ENCODE data around the gene WNT5A.

The WNT5A gene

GRCh38 chr3:55482496-55483195 lies 4.5 kb downstream of the WNT5A start:
- Histone ChIP-seq H3K36me3 (ENCODE audit: control insufficient read depth, insufficient read depth, low read length) (no peaks in the 10 kb centered on the region), H3K27ac (ENCODE audit: insufficient read depth, low read depth, low read length, poor library complexity, severe bottlenecking) (no peak overlapping the region), H3K9me3 (ENCODE audit: control insufficient read depth, low read length) (no peaks in the 10 kb centered on the region), H3K27me3 (ENCODE audit: control insufficient read depth, insufficient read depth, low read length, poor library complexity, severe bottlenecking) (peaks cover 79% of the 10 kb centered on the region), H3K4me1 (ENCODE audit: control insufficient read depth, insufficient read depth, low read length) (peaks cover 11% of the 10 kb centered on the region), H3K4me3 (ENCODE audit: insufficient read depth, low read depth, low read length) (peak overlapping the region; percentile 40)
- 20 to 26% methylated on average over 38 of the region's 38 CpGs for WGBS, 2 experiments

GRCh38 chr3:55481744-55482495 lies 5.2 kb downstream of the WNT5A start:
- no peaks in the 10 kb centered on the region for H3K36me3 ChIP-seq (ENCODE audit: control insufficient read depth, insufficient read depth, low read length)
- H3K27me3 ChIP-seq (ENCODE audit: control insufficient read depth, insufficient read depth, low read length, poor library complexity, severe bottlenecking): peaks cover 71% of the 10 kb centered on the region
- H3K4me3 ChIP-seq (ENCODE audit: insufficient read depth, low read depth, low read length): peak overlapping the region; percentile 40
- 2% methylated on average over 28 to 36 of the region's 37 CpGs for WGBS, 2 experiments
- no peak overlapping the region for H3K27ac ChIP-seq (ENCODE audit: insufficient read depth, low read depth, low read length, poor library complexity, severe bottlenecking)
- H3K4me1 ChIP-seq (ENCODE audit: control insufficient read depth, insufficient read depth, low read length): peaks cover 11% of the 10 kb centered on the region
- no peaks in the 10 kb centered on the region for H3K9me3 ChIP-seq (ENCODE audit: control insufficient read depth, low read length)

DNA sequence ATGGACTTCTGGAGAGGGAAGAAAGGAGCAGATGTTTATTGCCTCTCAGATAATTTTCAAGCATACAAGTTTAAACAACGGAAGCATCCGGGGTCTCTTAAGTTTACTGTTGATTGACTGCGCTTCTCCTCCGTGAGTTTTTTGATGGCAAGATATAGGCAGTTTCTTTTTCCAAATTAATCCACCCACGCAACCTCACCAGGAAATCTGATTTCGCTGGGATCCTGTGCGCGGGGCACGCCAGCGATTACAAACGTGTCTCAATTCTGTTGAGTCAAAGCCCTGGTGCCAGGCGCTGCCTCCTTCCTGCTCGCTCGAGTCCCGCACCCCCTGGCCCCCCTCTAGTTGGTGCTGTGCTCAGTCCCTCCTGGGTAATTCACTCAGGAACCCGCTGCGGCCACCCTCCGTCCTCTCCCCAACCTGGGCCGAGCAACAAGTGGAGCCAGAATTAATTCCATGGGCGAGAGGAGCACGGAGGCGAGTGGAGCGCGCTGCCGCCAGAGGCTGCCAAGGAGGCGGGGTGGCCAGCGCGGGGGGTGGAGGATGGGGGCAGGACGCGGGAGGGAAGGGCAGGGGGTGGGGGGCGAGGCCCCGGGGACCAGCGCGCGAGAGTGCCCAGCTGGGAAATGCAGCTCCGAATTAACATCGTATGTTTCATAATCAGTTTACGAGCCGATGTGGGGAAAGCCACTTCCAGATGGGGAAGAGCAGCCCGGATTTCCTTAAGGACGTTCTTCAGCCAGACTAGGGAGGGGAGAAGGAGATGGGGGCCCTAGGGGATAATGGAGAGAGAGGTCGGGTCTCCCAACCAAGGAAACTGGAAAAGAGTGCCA lies 6.0 kb downstream of the WNT5A start:
- no peaks in the 10 kb centered on the region for H3K36me3 ChIP-seq (ENCODE audit: control insufficient read depth, insufficient read depth, low read length)

GRCh38 chr3:55477306-55478303 lies 9.5 kb downstream of the WNT5A start:
- 89 to 93% methylated on average over 8 to 9 of the region's 9 CpGs for WGBS, 2 experiments
- H3K36me3 ChIP-seq (ENCODE audit: control insufficient read depth, insufficient read depth, low read length): no peaks in the 10 kb centered on the region

More for the DNA sequence above, 6.0 kb downstream of the WNT5A start:
- Histone ChIP-seq H3K27ac (ENCODE audit: insufficient read depth, low read depth, low read length, poor library complexity, severe bottlenecking) (no peak overlapping the region), H3K4me3 (ENCODE audit: insufficient read depth, low read depth, low read length) (peak overlapping the region; percentile 40), H3K27me3 (ENCODE audit: control insufficient read depth, insufficient read depth, low read length, poor library complexity, severe bottlenecking) (peaks cover 64% of the 10 kb centered on the region), H3K9me3 (ENCODE audit: control insufficient read depth, low read length) (no peaks in the 10 kb centered on the region), H3K4me1 (ENCODE audit: control insufficient read depth, insufficient read depth, low read length) (peaks cover 8% of the 10 kb centered on the region)
- WGBS, 2 experiments: 5 to 7% methylated on average over 42 of the region's 42 CpGs

GRCh38 chr3:55476515-55476914 lies 10.6 kb downstream of the WNT5A start:
- Histone ChIP-seq H3K27me3 (ENCODE audit: control insufficient read depth, insufficient read depth, low read length, poor library complexity, severe bottlenecking) (peaks cover 20% of the 10 kb centered on the region), H3K27ac (ENCODE audit: insufficient read depth, low read depth, low read length, poor library complexity, severe bottlenecking) (no peak overlapping the region)

More at GRCh38 chr3:55477306-55478303, 9.5 kb downstream of the WNT5A start:
- Histone ChIP-seq H3K27ac (ENCODE audit: insufficient read depth, low read depth, low read length, poor library complexity, severe bottlenecking) (no peak overlapping the region), H3K4me3 (ENCODE audit: insufficient read depth, low read depth, low read length) (no peak overlapping the region), H3K27me3 (ENCODE audit: control insufficient read depth, insufficient read depth, low read length, poor library complexity, severe bottlenecking) (peaks cover 30% of the 10 kb centered on the region), H3K9me3 (ENCODE audit: control insufficient read depth, low read length) (no peaks in the 10 kb centered on the region), H3K4me1 (ENCODE audit: control insufficient read depth, insufficient read depth, low read length) (peaks cover 5% of the 10 kb centered on the region)

GRCh38 chr3:55474213-55474632 lies 12.9 kb downstream of the WNT5A start:
- Histone ChIP-seq H3K36me3 (ENCODE audit: control insufficient read depth, insufficient read depth, low read length) (no peaks in the 10 kb centered on the region), H3K4me3 (ENCODE audit: insufficient read depth, low read depth, low read length) (no peak overlapping the region), H3K27me3 (ENCODE audit: control insufficient read depth, insufficient read depth, low read length, poor library complexity, severe bottlenecking) (no peaks in the 10 kb centered on the region), H3K27ac (ENCODE audit: insufficient read depth, low read depth, low read length, poor library complexity, severe bottlenecking) (no peak overlapping the region), H3K9me3 (ENCODE audit: control insufficient read depth, low read length) (no peaks in the 10 kb centered on the region), H3K4me1 (ENCODE audit: control insufficient read depth, insufficient read depth, low read length) (no peaks in the 10 kb centered on the region)
- 94 to 97% methylated on average over 44 of the region's 44 CpGs for WGBS, 2 experiments

More at GRCh38 chr3:55476515-55476914, 10.6 kb downstream of the WNT5A start:
- 88 to 93% methylated on average over 2 to 3 of the region's 3 CpGs for WGBS, 2 experiments
- H3K36me3 ChIP-seq (ENCODE audit: control insufficient read depth, insufficient read depth, low read length): no peaks in the 10 kb centered on the region
- no peak overlapping the region for H3K4me3 ChIP-seq (ENCODE audit: insufficient read depth, low read depth, low read length)
- peaks cover under 1% of the 10 kb centered on the region for H3K4me1 ChIP-seq (ENCODE audit: control insufficient read depth, insufficient read depth, low read length)
- H3K9me3 ChIP-seq (ENCODE audit: control insufficient read depth, low read length): no peaks in the 10 kb centered on the region

- Histone ChIP-seq H3K9me3 (ENCODE audit: control insufficient read depth, low read length) (no peaks in the 10 kb centered on the region), H3K27ac (ENCODE audit: insufficient read depth, low read depth, low read length, poor library complexity, severe bottlenecking) (no peak overlapping the region), H3K4me1 (ENCODE audit: control insufficient read depth, insufficient read depth, low read length) (no peaks in the 10 kb centered on the region), H3K36me3 (ENCODE audit: control insufficient read depth, insufficient read depth, low read length) (no peaks in the 10 kb centered on the region), H3K27me3 (ENCODE audit: control insufficient read depth, insufficient read depth, low read length, poor library complexity, severe bottlenecking) (no peaks in the 10 kb centered on the region), H3K4me3 (ENCODE audit: insufficient read depth, low read depth, low read length) (no peak overlapping the region)
- WGBS, 2 experiments: 92 to 93% methylated on average over 6 of the region's 6 CpGs
Measured at GRCh38 chr3:55473788-55474187, 13.3 kb downstream of the WNT5A start.

DNA sequence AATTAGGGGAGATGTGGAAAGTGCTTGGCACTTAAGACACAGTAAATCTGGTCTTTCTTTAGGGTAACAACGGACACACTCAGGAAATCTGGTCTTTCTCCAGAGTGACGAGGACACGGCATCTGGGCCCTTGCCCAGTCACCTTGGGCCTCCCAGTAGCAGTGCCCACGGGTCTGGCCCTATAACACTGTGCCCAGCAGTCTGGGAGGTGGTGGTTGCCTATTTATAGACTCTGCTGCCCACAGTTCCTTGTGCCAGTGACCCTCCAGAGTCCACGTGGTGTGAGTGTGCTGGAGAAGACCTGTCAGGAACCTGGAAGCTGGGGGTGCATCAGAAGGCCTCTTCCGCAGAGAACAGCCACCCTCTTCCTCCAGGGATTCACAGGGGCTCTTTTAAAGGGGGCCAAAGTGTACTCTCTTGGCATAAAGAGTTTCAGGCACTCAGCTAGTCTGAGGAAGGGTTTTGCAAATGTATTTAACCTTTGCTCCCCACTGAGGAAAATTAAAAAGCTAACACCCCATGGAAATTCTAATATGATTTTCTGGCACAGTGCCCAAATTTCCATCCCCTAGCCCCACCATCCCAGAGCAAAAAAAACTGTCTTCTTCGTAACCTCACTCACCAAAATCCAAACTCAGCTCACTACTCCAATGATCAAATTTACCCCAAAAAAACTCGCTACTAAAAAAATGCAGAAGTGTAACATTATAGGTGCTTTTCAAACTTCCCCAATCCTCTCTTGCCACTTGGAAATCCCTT lies 15.4 kb downstream of the WNT5A start:
- Histone ChIP-seq H3K27me3 (ENCODE audit: control insufficient read depth, insufficient read depth, low read length, poor library complexity, severe bottlenecking) (no peaks in the 10 kb centered on the region), H3K9me3 (ENCODE audit: control insufficient read depth, low read length) (no peaks in the 10 kb centered on the region), H3K4me1 (ENCODE audit: control insufficient read depth, insufficient read depth, low read length) (no peaks in the 10 kb centered on the region), H3K36me3 (ENCODE audit: control insufficient read depth, insufficient read depth, low read length) (no peaks in the 10 kb centered on the region), H3K27ac (ENCODE audit: insufficient read depth, low read depth, low read length, poor library complexity, severe bottlenecking) (no peak overlapping the region), H3K4me3 (ENCODE audit: insufficient read depth, low read depth, low read length) (no peak overlapping the region)
- WGBS, 2 experiments: 95% methylated on average over 8 of the region's 8 CpGs

DNA sequence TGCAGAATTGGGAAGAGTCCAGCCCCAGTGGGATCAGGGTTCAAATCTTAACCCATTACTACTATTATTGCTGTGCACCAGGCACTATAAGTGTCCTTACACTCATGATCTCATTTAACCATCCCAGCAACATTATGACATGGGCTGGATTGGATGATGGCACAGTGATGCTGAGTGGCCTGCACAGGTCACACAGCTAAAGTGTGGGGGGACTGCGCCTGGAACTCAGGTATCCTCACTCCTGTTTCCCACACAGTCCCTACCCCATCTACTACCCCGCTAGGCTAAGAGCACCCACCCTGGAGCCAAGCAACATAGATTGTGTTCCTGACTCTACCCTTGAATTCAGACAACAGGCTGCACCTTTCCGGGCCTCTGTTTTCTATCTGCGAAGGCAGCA lies 16.0 kb downstream of the WNT5A start:
- Histone ChIP-seq H3K27me3 (ENCODE audit: control insufficient read depth, insufficient read depth, low read length, poor library complexity, severe bottlenecking) (no peaks in the 10 kb centered on the region), H3K27ac (ENCODE audit: insufficient read depth, low read depth, low read length, poor library complexity, severe bottlenecking) (no peak overlapping the region), H3K4me3 (ENCODE audit: insufficient read depth, low read depth, low read length) (no peak overlapping the region), H3K4me1 (ENCODE audit: control insufficient read depth, insufficient read depth, low read length) (no peaks in the 10 kb centered on the region), H3K9me3 (ENCODE audit: control insufficient read depth, low read length) (no peaks in the 10 kb centered on the region), H3K36me3 (ENCODE audit: control insufficient read depth, insufficient read depth, low read length) (no peaks in the 10 kb centered on the region)
- 96% methylated on average over 4 of the region's 4 CpGs for WGBS, 2 experiments
